ENCODE results near the gene RTKN. TPM values are rescaled to one million over a fixed set of nuclear protein-coding genes. Genes with fewer than 3 reads are reported as not detected.
"Not testable (repeated sequence)": the region's sequence is repeated elsewhere in the genome, so short reads cannot be mapped to it uniquely, and the experiment has no call there.

The RTKN gene
- total RNA-seq, 1 donor from 2014 or later, result 2.2 TPM

GRCh38 chr2:74472086-74472944 lies 30.6 kb upstream of the RTKN start, which contains the start of gene MRPL53:
TSS of gene MRPL53 (minus strand) at chr2:74472680. CDS start at chr2:74472660, 20 bp downstream.
- intact Hi-C loops (cut with micrococcal nuclease), result loop anchor here (1.0 kb wide), 3 partner anchors 10 to 57 kb away; partner anchors contain the start of genes AUP1, CCDC142, HTRA2 and WBP1
- H3K27ac Mint-ChIP-seq, result peak within 1 kb of the TSS; percentile 98
- H3K36me3 Mint-ChIP-seq (ENCODE audit: low read depth), result peaks cover 30% of the 10 kb centered on the region
- H3K27me3 Mint-ChIP-seq, result no peaks in the 10 kb centered on the region
- DNase-seq, result peak; percentile 99
- no peaks in the 10 kb centered on the region for H3K9me3 Mint-ChIP-seq
- peaks cover 22% of the 10 kb centered on the region for H3K4me1 Mint-ChIP-seq
- peak within 1 kb of the TSS; percentile 99 for H3K4me3 Mint-ChIP-seq

- DNase-seq, result no peak
- Mint-ChIP-seq H3K27ac (peak overlapping the region; percentile 98), H3K36me3 (ENCODE audit: low read depth) (peaks cover 26% of the 10 kb centered on the region), H3K9me3 (no peaks in the 10 kb centered on the region), H3K4me1 (peaks cover 22% of the 10 kb centered on the region), H3K27me3 (no peaks in the 10 kb centered on the region), H3K4me3 (peak overlapping the region; percentile 99)
- intact Hi-C loops (cut with micrococcal nuclease), result loop anchor here (1.0 kb wide), 3 partner anchors 11 to 58 kb away; partner anchors contain the start of genes AUP1, CCDC142, HTRA2 and WBP1
Observed at GRCh38 chr2:74471332-74472065, 29.8 kb upstream of the RTKN start.

GRCh38 chr2:74470742-74471141 lies 29.0 kb upstream of the RTKN start:
- intact Hi-C loops (cut with micrococcal nuclease), result not testable (repeated sequence)
- H3K36me3 Mint-ChIP-seq (ENCODE audit: low read depth), result peaks cover 28% of the 10 kb centered on the region

GRCh38 chr2:74464406-74464805 lies 22.7 kb upstream of the RTKN start:
- Mint-ChIP-seq H3K9me3 (no peaks in the 10 kb centered on the region), H3K27me3 (no peaks in the 10 kb centered on the region), H3K27ac (peak overlapping the region; percentile 81), H3K36me3 (ENCODE audit: low read depth) (peaks cover 25% of the 10 kb centered on the region), H3K4me3 (peak overlapping the region; percentile 98), H3K4me1 (peaks cover 18% of the 10 kb centered on the region)
- intact Hi-C loops (cut with micrococcal nuclease), result no loop called here
- DNase-seq, result peak; percentile 64

More at GRCh38 chr2:74470742-74471141, 29.0 kb upstream of the RTKN start:
- H3K27ac Mint-ChIP-seq, result peak overlapping the region; percentile 69
- not testable (repeated sequence) for DNase-seq, H3K27me3 Mint-ChIP-seq, H3K9me3 Mint-ChIP-seq
- H3K4me3 Mint-ChIP-seq, result peak overlapping the region; percentile 74
- peaks cover 25% of the 10 kb centered on the region for H3K4me1 Mint-ChIP-seq

GRCh38 chr2:74462786-74463105 lies 21.0 kb upstream of the RTKN start:
- no peaks in the 10 kb centered on the region for H3K27me3 Mint-ChIP-seq
- peak overlapping the region; percentile 52 for H3K4me3 Mint-ChIP-seq
- H3K27ac Mint-ChIP-seq, result no peak overlapping the region
- H3K9me3 Mint-ChIP-seq, result no peaks in the 10 kb centered on the region
- peaks cover 27% of the 10 kb centered on the region for H3K4me1 Mint-ChIP-seq
- intact Hi-C loops (cut with micrococcal nuclease), result no loop called here
- DNase-seq, result no peak
- peaks cover 27% of the 10 kb centered on the region for H3K36me3 Mint-ChIP-seq (ENCODE audit: low read depth)

- Mint-ChIP-seq H3K4me3 (no peak overlapping the region), H3K27me3 (no peaks in the 10 kb centered on the region)
- intact Hi-C loops (cut with micrococcal nuclease), result no loop called here
Observed at GRCh38 chr2:74462054-74462785, 20.5 kb upstream of the RTKN start.

GRCh38 chr2:74461187-74462053 lies 19.7 kb upstream of the RTKN start:
- no peaks in the 10 kb centered on the region for H3K9me3 Mint-ChIP-seq
- peak; percentile 72 for DNase-seq
- H3K4me1 Mint-ChIP-seq, result peaks cover 38% of the 10 kb centered on the region
- H3K36me3 Mint-ChIP-seq (ENCODE audit: low read depth), result peaks cover 38% of the 10 kb centered on the region
- intact Hi-C loops (cut with micrococcal nuclease), result no loop called here
- no peak overlapping the region for H3K27ac Mint-ChIP-seq
- no peaks in the 10 kb centered on the region for H3K27me3 Mint-ChIP-seq
- no peak overlapping the region for H3K4me3 Mint-ChIP-seq

More at GRCh38 chr2:74462054-74462785, 20.5 kb upstream of the RTKN start:
- Mint-ChIP-seq H3K27ac (no peak overlapping the region), H3K4me1 (peaks cover 30% of the 10 kb centered on the region), H3K9me3 (no peaks in the 10 kb centered on the region), H3K36me3 (ENCODE audit: low read depth) (peaks cover 30% of the 10 kb centered on the region)
- DNase-seq, result no peak

- H3K27ac Mint-ChIP-seq; H3K27me3 Mint-ChIP-seq; intact Hi-C loops (cut with micrococcal nuclease); DNase-seq; H3K9me3 Mint-ChIP-seq: not testable (repeated sequence)
- H3K4me1 Mint-ChIP-seq, result peaks cover 48% of the 10 kb centered on the region
- H3K4me3 Mint-ChIP-seq, result peak overlapping the region; percentile 100
- H3K36me3 Mint-ChIP-seq (ENCODE audit: low read depth), result peaks cover 47% of the 10 kb centered on the region
Observed at GRCh38 chr2:74460187-74460586, 18.4 kb upstream of the RTKN start.

GRCh38 chr2:74459503-74460118 lies 17.9 kb upstream of the RTKN start:
- Mint-ChIP-seq H3K4me1 (peaks cover 53% of the 10 kb centered on the region), H3K36me3 (ENCODE audit: low read depth) (peaks cover 52% of the 10 kb centered on the region)
- intact Hi-C loops (cut with micrococcal nuclease), result loop anchor here (5.0 kb wide), 2 partner anchors 1072 to 1227 kb away; partner anchors contain the start of genes ALMS1, CCT7 and PRADC1

GRCh38 chr2:74458938-74459363 lies 17.2 kb upstream of the RTKN start:
- peak overlapping the region; percentile 100 for H3K4me3 Mint-ChIP-seq
- peak; percentile 77 for DNase-seq
- H3K36me3 Mint-ChIP-seq (ENCODE audit: low read depth), result peaks cover 50% of the 10 kb centered on the region
- no peaks in the 10 kb centered on the region for H3K27me3 Mint-ChIP-seq
- intact Hi-C loops (cut with micrococcal nuclease), result loop anchor here (1.0 to 5.0 kb wide), 3 partner anchors 13 to 1227 kb away; partner anchors contain the start of genes ALMS1, CCT7, MRPL53 and PRADC1
- H3K9me3 Mint-ChIP-seq, result no peaks in the 10 kb centered on the region
- H3K27ac Mint-ChIP-seq, result peak overlapping the region; percentile 100
- peaks cover 54% of the 10 kb centered on the region for H3K4me1 Mint-ChIP-seq

More at GRCh38 chr2:74459503-74460118, 17.9 kb upstream of the RTKN start:
- not testable (repeated sequence) for H3K27me3 Mint-ChIP-seq, H3K9me3 Mint-ChIP-seq, DNase-seq
- Mint-ChIP-seq H3K4me3 (peak overlapping the region; percentile 100), H3K27ac (peak overlapping the region; percentile 72)

- H3K36me3 Mint-ChIP-seq (ENCODE audit: low read depth), result peaks cover 48% of the 10 kb centered on the region
- DNase-seq, result peak; percentile 99
- H3K4me3 Mint-ChIP-seq, result peak within 1 kb of the TSS; percentile 100
- intact Hi-C loops (cut with micrococcal nuclease), result loop anchor here (1.0 to 5.0 kb wide), 3 partner anchors 14 to 1226 kb away; partner anchors contain the start of genes ALMS1, CCT7, MRPL53 and PRADC1
- H3K27ac Mint-ChIP-seq, result peak within 1 kb of the TSS; percentile 100
- peaks cover 54% of the 10 kb centered on the region for H3K4me1 Mint-ChIP-seq
- no peaks in the 10 kb centered on the region for H3K27me3 Mint-ChIP-seq
- H3K9me3 Mint-ChIP-seq, result no peaks in the 10 kb centered on the region
Observed at GRCh38 chr2:74458132-74458937, 16.6 kb upstream of the RTKN start, which contains the start of gene WBP1. TSS of gene WBP1 (plus strand) at chr2:74458438. CDS start at chr2:74458603, 165 bp downstream.
